Astrocyte of the spinal cord (primary cell): ENCODE measurements around the gene MAFG.

Experiments used
- DNase-seq: peaks from one replicate; pipeline ENCODE4 v3.0.0; 2011; ENCODE audit warnings: low read depth, low spot score
- H3K4me3 ChIP-seq: 2 replicates; pipeline ENCODE4 v1.5.1; 2011; ENCODE audit warnings: low read depth, mild to moderate bottlenecking, low read length, moderate library complexity
- in situ Hi-C: cut with HindIII; loops from 2 replicates; pipeline ENCODE4 v1.10.0; 2017; ENCODE audit warnings: low sequenced_read_pairs
- TF ChIP-seq, protein P1 (sequence below): IDR thresholded peaks from 2 replicates; pipeline ENCODE4 v1.5.1; 2012; ENCODE audit warnings: low read depth, mild to moderate bottlenecking, low read length, inconsistent platforms

Gene MAFG

DNA sequence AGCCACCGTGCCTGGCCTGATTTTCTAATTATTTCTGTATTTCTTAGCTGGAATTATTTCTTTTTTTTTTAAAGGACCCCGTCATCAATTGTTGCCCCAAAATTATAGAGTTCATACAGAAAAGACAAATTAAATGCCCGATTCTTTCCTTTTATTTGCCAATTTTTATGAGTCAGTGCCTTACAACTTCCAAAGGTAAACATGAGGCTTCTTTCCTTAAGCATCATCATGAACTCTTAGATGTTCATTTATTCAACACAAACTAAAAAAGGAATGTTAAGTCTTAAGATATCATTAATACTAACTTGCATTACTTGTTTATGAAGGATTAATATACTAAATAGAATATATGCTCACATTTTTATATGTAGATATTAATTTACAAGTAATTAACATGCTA, 49.2 kb downstream of the MAFG start:
- no peak overlapping the region for H3K4me3 ChIP-seq
- TF ChIP-seq, protein P1, sequence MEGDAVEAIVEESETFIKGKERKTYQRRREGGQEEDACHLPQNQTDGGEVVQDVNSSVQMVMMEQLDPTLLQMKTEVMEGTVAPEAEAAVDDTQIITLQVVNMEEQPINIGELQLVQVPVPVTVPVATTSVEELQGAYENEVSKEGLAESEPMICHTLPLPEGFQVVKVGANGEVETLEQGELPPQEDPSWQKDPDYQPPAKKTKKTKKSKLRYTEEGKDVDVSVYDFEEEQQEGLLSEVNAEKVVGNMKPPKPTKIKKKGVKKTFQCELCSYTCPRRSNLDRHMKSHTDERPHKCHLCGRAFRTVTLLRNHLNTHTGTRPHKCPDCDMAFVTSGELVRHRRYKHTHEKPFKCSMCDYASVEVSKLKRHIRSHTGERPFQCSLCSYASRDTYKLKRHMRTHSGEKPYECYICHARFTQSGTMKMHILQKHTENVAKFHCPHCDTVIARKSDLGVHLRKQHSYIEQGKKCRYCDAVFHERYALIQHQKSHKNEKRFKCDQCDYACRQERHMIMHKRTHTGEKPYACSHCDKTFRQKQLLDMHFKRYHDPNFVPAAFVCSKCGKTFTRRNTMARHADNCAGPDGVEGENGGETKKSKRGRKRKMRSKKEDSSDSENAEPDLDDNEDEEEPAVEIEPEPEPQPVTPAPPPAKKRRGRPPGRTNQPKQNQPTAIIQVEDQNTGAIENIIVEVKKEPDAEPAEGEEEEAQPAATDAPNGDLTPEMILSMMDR: no peak
- in situ Hi-C loops: no loop called here
- DNase-seq: no peak

- in situ Hi-C loops: no loop called here
- TF ChIP-seq, protein P1: no peak
- no peak for DNase-seq
- no peak overlapping the region for H3K4me3 ChIP-seq
These were observed 50.0 kb downstream of the MAFG start for GRCh38 chr17:81877569-81877968.

DNA sequence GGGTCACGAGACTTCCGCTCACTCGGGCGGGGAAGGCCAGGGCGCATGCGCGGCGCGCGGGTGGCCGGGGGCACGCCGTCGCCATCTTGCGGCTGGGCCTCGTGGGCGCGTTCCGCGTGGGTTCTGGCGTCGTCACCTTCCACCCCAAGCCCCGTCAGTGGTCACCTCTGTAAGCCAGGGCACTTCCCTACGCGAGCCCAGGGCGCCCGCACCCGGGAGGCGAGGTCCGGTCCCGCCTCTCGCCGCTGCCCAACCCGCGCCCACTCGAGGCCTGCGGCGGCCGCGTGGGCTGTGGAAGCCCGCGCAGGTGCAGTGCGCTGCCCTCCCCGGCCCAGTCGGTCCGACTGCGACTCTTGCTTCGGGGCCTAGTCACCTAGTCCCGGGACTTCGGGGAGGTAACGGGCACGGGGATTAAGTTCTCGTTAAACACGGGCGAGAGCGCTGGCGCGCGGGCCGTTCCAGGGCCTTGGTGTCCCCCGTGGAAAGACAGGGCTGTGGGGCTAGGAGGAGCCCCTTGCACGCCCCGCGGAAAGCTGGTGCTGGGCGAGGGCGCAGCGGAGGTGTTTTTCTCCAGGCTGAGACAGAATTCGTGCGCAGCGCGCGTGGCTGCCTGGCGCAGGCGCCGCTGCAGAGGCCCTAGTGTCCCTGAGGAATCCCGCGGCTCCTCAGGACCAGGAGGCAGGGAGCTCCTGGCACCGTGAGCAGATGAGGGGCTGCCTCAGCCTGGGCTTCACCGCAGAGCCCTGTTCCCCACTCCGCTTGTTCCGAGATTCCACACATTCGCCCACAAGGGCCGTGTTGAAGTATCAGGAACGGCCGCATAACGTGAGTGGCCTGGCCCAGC, 55.9 kb downstream of the MAFG start:
- peak overlapping the region; percentile 81 for H3K4me3 ChIP-seq
- TF ChIP-seq, protein P1: peak; percentile 18
- in situ Hi-C loops: no loop called here
- peak; percentile 85 for DNase-seq

GRCh38 chr17:81870981-81871386, 56.6 kb downstream of the MAFG start, which contains the start of gene ARHGDIA:
Gene ARHGDIA (minus strand): TSS chr17:81871337. CDS start chr17:81869930, 1,407 bp downstream.
- H3K4me3 ChIP-seq: peak within 1 kb of the TSS; percentile 81
- in situ Hi-C loops: no loop called here
- TF ChIP-seq, protein P1: no peak
- no peak for DNase-seq

DNA sequence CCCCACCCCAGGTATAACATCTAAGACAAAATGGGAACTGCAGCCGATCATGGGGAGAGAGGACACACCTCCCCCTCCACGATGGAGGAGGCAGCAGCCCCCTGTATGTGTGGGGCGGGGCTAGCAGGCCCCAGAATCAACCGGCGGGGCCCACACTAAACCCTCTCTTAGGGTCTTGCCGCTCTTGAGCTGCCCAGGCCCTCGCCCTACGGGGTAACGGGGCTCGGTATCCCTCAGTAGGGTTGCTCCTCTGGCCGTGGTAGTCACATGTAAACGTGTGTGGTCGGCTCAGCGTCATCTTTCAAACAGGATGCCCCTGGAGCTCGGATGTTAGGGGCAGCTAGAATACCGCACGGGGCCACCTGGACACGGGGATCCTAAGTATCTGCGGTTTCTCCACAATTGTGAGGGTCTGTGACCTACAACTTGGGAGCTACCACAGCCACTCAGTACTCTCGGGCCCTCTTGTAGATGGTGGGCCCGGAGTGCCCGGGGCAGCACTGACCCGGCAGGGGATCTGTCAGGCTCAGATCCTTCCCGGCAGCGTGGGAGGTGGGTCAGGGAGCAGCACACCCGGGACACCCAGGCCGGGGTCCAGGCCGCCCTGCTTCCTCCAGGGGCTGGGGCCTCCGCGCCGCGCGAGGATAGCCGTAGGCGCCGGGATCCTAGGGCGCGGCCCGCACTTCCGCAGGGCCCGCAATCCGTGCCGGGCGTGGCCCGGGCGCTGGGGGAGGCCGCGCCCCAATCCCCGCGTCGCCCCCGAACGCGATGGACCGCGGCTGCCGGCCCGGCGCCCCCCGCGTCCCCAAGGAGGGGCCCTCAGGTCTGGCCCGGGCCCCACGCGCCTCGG, 57.2 kb downstream of the MAFG start:
- in situ Hi-C loops: no loop called here
- DNase-seq: peak; percentile 58
- TF ChIP-seq, protein P1: no peak
- H3K4me3 ChIP-seq: peak overlapping the region; percentile 81

- TF ChIP-seq, protein P1: peak; percentile 83
- peak overlapping the region; percentile 81 for H3K4me3 ChIP-seq
- in situ Hi-C loops: no loop called here
- DNase-seq: no peak
These were observed 58.1 kb downstream of the MAFG start for GRCh38 chr17:81869221-81870130.
